Activated T-cell treated with anti-CD3 and anti-CD28 coated beads, Interleukin-2, amount 50 U/mL, for 24 hours (primary cell): ENCODE measurements around the gene MRPL27.

Experiments
- DNase-seq: peaks from one replicate; pipeline ENCODE4 v3.0.0-alpha.2; 2020
- H3K27ac Mint-ChIP-seq: 2 replicates; pipeline ENCODE4 v1.8.0; 2020; ENCODE audit warnings: mild to moderate bottlenecking, mixed read lengths
- H3K27me3 Mint-ChIP-seq: 2 replicates; pipeline ENCODE4 v1.8.0; 2020; ENCODE audit warnings: mixed read lengths
- H3K36me3 Mint-ChIP-seq: 2 replicates; pipeline ENCODE4 v1.8.0; 2020; ENCODE audit warnings: low read depth, mixed read lengths
- H3K4me1 Mint-ChIP-seq: 2 replicates; pipeline ENCODE4 v1.8.0; 2020; ENCODE audit warnings: low read depth, mixed read lengths
- H3K4me3 Mint-ChIP-seq: 2 replicates; pipeline ENCODE4 v1.8.0; 2020; ENCODE audit warnings: mild to moderate bottlenecking, moderate library complexity, mixed read lengths
- H3K9me3 Mint-ChIP-seq: 2 replicates; pipeline ENCODE4 v1.8.0; 2020; ENCODE audit warnings: mixed read lengths

Gene MRPL27

GRCh38 chr17:50359005-50359699 lies 13.8 kb downstream of the MRPL27 start:
- DNase-seq: peak; percentile 20
- H3K9me3 Mint-ChIP-seq: no peaks in the 10 kb centered on the region
- no peaks in the 10 kb centered on the region for H3K27me3 Mint-ChIP-seq
- no peak overlapping the region for H3K4me3 Mint-ChIP-seq
- peaks cover 68% of the 10 kb centered on the region for H3K36me3 Mint-ChIP-seq
- H3K27ac Mint-ChIP-seq: peak overlapping the region; percentile 42
- H3K4me1 Mint-ChIP-seq: peaks cover 13% of the 10 kb centered on the region

- Mint-ChIP-seq H3K4me3 (no peak overlapping the region), H3K9me3 (no peaks in the 10 kb centered on the region), H3K4me1 (peaks cover 11% of the 10 kb centered on the region), H3K27me3 (no peaks in the 10 kb centered on the region), H3K27ac (no peak overlapping the region), H3K36me3 (peaks cover 74% of the 10 kb centered on the region)
- no peak for DNase-seq
Observed at GRCh38 chr17:50358177-50358576, 14.8 kb downstream of the MRPL27 start.

- H3K9me3 Mint-ChIP-seq: no peaks in the 10 kb centered on the region
- no peak overlapping the region for H3K27ac Mint-ChIP-seq
- H3K4me3 Mint-ChIP-seq: no peak overlapping the region
- no peaks in the 10 kb centered on the region for H3K27me3 Mint-ChIP-seq
- H3K4me1 Mint-ChIP-seq: peaks cover 2% of the 10 kb centered on the region
- DNase-seq: peak; percentile 24
- H3K36me3 Mint-ChIP-seq: peaks cover 80% of the 10 kb centered on the region
Observed at GRCh38 chr17:50356892-50357510, 16.0 kb downstream of the MRPL27 start.

DNA sequence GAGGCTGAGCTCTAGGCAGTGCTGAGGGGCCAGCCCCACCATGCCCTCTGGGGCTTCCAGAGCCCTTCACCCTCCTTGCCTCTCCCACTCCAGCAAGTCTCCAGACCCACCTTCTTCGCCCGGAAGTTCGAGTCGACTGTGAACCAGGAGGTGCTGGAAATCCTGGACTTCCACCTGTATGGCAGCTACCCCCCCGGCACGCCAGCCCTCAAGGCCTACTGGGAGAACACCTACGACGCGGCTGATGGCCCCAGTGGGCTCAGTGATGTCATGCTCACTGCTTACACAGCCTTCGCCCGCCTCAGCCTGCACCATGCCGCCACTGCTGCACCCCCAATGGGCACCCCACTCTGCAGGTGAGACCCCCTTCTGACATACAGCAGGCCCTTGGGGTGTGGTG lies 16.6 kb downstream of the MRPL27 start:
- peak; percentile 22 for DNase-seq
- Mint-ChIP-seq H3K27ac (no peak overlapping the region), H3K27me3 (no peaks in the 10 kb centered on the region), H3K9me3 (no peaks in the 10 kb centered on the region), H3K4me1 (peaks cover 2% of the 10 kb centered on the region), H3K4me3 (no peak overlapping the region), H3K36me3 (peaks cover 80% of the 10 kb centered on the region)

GRCh38 chr17:50355701-50356341 lies 17.2 kb downstream of the MRPL27 start:
- Mint-ChIP-seq H3K27ac (no peak overlapping the region), H3K4me3 (no peak overlapping the region), H3K27me3 (no peaks in the 10 kb centered on the region), H3K36me3 (peaks cover 83% of the 10 kb centered on the region), H3K4me1 (peaks cover 4% of the 10 kb centered on the region), H3K9me3 (no peaks in the 10 kb centered on the region)
- DNase-seq: peak; percentile 23

- H3K9me3 Mint-ChIP-seq: no peaks in the 10 kb centered on the region
- peak overlapping the region; percentile 73 for H3K27ac Mint-ChIP-seq
- H3K4me1 Mint-ChIP-seq: peaks cover 8% of the 10 kb centered on the region
- DNase-seq: peak; percentile 27
- H3K36me3 Mint-ChIP-seq: peaks cover 83% of the 10 kb centered on the region
- H3K27me3 Mint-ChIP-seq: no peaks in the 10 kb centered on the region
- no peak overlapping the region for H3K4me3 Mint-ChIP-seq
Observed at GRCh38 chr17:50355336-50355700, 17.7 kb downstream of the MRPL27 start.

DNA sequence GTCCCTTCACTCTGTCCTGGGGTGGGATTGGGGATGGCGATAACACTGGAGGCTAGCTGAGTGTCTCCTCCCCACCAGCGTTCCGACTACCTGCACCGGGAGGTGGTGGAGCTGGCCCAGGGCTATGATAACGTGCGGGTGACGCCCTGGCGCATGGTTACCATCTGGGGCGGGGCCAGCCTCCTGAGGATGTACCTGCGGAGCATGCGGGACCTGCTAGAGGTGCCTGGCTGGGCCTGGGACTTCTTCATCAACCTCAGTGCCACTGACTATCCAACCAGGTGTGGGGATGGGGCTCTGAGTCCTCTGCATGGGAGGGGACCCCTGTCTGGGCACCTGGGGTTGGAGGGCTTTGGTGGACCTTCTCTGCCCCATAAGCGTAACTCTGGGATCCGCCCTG lies 18.2 kb downstream of the MRPL27 start:
- Mint-ChIP-seq H3K4me3 (no peak overlapping the region), H3K27ac (peak overlapping the region; percentile 73)

DNA sequence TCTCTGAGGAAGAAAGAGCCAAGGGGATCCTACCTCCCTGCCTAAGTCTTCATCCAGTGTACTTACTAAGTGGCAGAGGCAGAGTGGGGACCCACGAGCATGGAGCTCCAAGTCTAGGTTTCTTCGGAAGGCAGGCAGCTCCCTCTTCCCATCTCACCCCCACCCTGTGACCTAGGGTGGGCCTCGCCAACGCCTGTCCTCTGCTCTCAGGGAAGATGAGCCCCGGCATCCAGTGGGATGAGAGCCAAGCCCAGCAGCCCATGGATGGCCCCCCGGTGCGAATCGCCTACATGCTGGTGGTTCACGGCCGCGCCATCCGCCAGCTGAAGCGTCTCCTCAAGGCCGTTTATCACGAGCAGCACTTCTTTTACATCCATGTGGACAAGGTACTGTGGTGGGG lies 18.8 kb downstream of the MRPL27 start:
- Mint-ChIP-seq H3K4me3 (no peak overlapping the region), H3K4me1 (peaks cover 13% of the 10 kb centered on the region), H3K9me3 (no peaks in the 10 kb centered on the region), H3K27me3 (no peaks in the 10 kb centered on the region), H3K36me3 (peaks cover 74% of the 10 kb centered on the region), H3K27ac (peak overlapping the region; percentile 18)
- DNase-seq: peak; percentile 25

More for the DNA sequence above, 18.2 kb downstream of the MRPL27 start:
- peaks cover 8% of the 10 kb centered on the region for H3K4me1 Mint-ChIP-seq
- DNase-seq: peak; percentile 22
- peaks cover 79% of the 10 kb centered on the region for H3K36me3 Mint-ChIP-seq
- no peaks in the 10 kb centered on the region for H3K9me3 Mint-ChIP-seq
- H3K27me3 Mint-ChIP-seq: no peaks in the 10 kb centered on the region

- Mint-ChIP-seq H3K9me3 (no peaks in the 10 kb centered on the region), H3K4me1 (peaks cover 17% of the 10 kb centered on the region), H3K36me3 (peaks cover 69% of the 10 kb centered on the region), H3K27ac (no peak overlapping the region), H3K4me3 (no peak overlapping the region), H3K27me3 (no peaks in the 10 kb centered on the region)
- DNase-seq: peak; percentile 24
Observed at GRCh38 chr17:50353600-50354195, 19.3 kb downstream of the MRPL27 start.

- H3K4me3 Mint-ChIP-seq: no peak overlapping the region
- H3K36me3 Mint-ChIP-seq: peaks cover 62% of the 10 kb centered on the region
- DNase-seq: peak; percentile 23
- peak overlapping the region; percentile 37 for H3K27ac Mint-ChIP-seq
- H3K27me3 Mint-ChIP-seq: no peaks in the 10 kb centered on the region
- H3K4me1 Mint-ChIP-seq: peaks cover 24% of the 10 kb centered on the region
- no peaks in the 10 kb centered on the region for H3K9me3 Mint-ChIP-seq
Observed at GRCh38 chr17:50352693-50353599, 20.0 kb downstream of the MRPL27 start.

DNA sequence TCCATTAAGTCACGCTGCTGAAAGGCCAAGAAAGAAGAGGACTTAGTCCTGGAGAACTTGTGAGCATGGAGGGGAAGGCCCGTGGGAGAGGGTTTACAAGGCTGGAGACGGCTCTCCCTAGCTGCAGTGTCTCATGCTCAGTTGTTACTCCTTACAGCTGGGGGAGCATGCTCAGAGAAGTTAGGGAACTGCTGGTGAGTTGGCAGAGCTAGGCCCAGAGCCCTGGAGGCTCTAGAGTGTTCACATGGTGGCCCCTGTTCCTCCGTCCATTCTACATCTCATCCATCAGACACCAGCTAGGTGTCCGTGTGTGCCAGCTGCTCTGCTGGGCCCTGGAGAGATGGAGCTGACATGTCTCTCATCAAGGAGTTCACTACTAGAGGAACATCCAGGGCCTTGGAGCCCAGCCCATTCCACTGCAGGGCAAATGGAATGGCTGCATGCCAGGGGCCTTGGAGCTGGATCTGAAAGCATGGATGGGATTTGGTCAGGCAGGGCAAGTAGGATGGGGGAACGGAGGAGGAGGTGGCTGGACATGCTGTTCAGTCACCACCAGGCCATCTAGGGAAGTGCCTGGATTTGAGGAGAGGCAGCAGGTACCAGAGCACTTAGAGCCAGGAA lies 20.8 kb downstream of the MRPL27 start:
- Mint-ChIP-seq H3K4me1 (peaks cover 31% of the 10 kb centered on the region), H3K27ac (peak overlapping the region; percentile 75), H3K9me3 (no peaks in the 10 kb centered on the region), H3K36me3 (peaks cover 54% of the 10 kb centered on the region), H3K4me3 (no peak overlapping the region), H3K27me3 (no peaks in the 10 kb centered on the region)
- DNase-seq: peak; percentile 23

DNA sequence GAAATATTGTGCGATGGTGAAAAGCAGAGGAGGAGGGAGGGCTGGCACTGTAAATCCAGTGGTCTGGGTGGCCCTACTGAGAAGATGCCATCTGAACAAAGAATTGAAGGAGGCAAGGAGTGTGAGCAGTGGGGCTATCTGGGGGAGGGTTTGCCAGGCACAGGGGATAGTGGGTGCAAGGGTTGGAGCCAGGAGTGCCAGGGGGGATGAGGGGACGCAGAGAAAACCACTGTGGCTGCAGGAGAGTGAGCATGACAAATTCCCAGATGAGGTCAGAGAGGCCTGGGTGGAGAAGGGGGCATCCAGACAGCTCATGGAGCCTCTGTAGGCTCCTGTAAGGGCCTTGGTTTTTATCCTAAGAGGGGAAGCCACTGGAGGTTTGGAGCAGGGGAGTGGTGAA lies 22.3 kb downstream of the MRPL27 start:
- Mint-ChIP-seq H3K4me1 (peaks cover 37% of the 10 kb centered on the region), H3K36me3 (peaks cover 49% of the 10 kb centered on the region), H3K9me3 (no peaks in the 10 kb centered on the region), H3K27me3 (no peaks in the 10 kb centered on the region), H3K4me3 (no peak overlapping the region), H3K27ac (peak overlapping the region; percentile 39)
- DNase-seq: peak; percentile 11

DNA sequence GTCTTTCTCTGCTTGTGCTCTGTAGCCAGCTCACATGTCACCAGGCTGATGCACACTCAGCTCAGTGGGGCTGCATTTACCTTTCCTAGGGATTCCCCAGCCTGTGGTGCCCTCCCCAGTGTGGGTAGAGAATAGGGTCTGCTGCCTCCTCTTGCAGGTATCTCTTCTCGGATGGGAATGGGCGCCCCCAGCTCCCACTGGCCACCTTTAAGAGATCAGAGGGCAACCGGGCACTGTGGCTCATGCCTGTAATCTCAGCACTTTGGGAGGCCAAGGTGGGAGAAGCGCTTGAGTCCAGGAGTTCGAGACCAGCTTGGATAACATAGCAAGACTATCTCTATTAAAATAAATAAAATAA lies 23.8 kb downstream of the MRPL27 start:
- Mint-ChIP-seq H3K9me3 (no peaks in the 10 kb centered on the region), H3K27ac (peak overlapping the region; percentile 48), H3K27me3 (no peaks in the 10 kb centered on the region), H3K4me1 (peaks cover 48% of the 10 kb centered on the region), H3K36me3 (peaks cover 34% of the 10 kb centered on the region), H3K4me3 (no peak overlapping the region)
- peak; percentile 23 for DNase-seq
